Smooth muscle cell (in vitro differentiated cells): Measurements from ENCODE around the gene RMI2. TPM values are rescaled to one million over a fixed set of nuclear protein-coding genes. Genes with fewer than 3 reads are reported as not detected.

Experiments
- DNase-seq: peaks from one replicate; lab custom pipeline; 2025; ENCODE audit not compliant: unreplicated experiment; lab: John Stamatoyannopoulos, UW
- H2AFZ ChIP-seq: fragments of 200-600 bp; sonication (generic); 2 replicates; pipeline ENCODE4 v1.6.0; 2016; ENCODE audit warnings: antibody characterized with exemption, low read depth, mild to moderate bottlenecking
- H3F3A ChIP-seq: fragments of 200-600 bp; sonication (generic); 2 replicates; pipeline ENCODE4 v1.6.0; 2017; ENCODE audit warnings: antibody characterized with exemption, low read depth
- H3K27ac ChIP-seq: fragments of 200-600 bp; sonication (generic); 2 replicates; pipeline ENCODE4 v1.5.1; 2016; ENCODE audit warnings: low read depth, mild to moderate bottlenecking
- H3K27me3 ChIP-seq: fragments of 200-600 bp; sonication (generic); 2 replicates; pipeline ENCODE4 v1.6.1; 2016; ENCODE audit warnings: low read depth, mild to moderate bottlenecking
- H3K36me3 ChIP-seq: fragments of 200-600 bp; sonication (generic); 2 replicates; pipeline ENCODE4 v1.5.1; 2016; ENCODE audit warnings: low read depth
- H3K4me1 ChIP-seq: fragments of 200-600 bp; sonication (generic); 2 replicates; pipeline ENCODE4 v1.5.1; 2016; ENCODE audit warnings: low read depth
- H3K4me2 ChIP-seq: fragments of 200-600 bp; sonication (generic); 2 replicates; pipeline ENCODE4 v1.6.0; 2016; ENCODE audit warnings: mild to moderate bottlenecking
- H3K4me3 ChIP-seq: fragments of 200-600 bp; sonication (generic); 2 replicates; pipeline ENCODE4 v1.5.1; 2016; ENCODE audit warnings: mild to moderate bottlenecking
- H3K79me2 ChIP-seq: fragments of 200-600 bp; sonication (generic); 2 replicates; pipeline ENCODE4 v1.6.0; 2016; ENCODE audit warnings: low read depth, mild to moderate bottlenecking
- H3K9ac ChIP-seq: fragments of 200-600 bp; sonication (generic); 2 replicates; pipeline ENCODE4 v1.6.0; 2016; ENCODE audit warnings: low read depth
- H3K9me3 ChIP-seq: fragments of 200-600 bp; sonication (generic); replicated peaks from 2 replicates; pipeline ENCODE4 v1.5.1; 2016; ENCODE audit warnings: low read depth
- H4K20me1 ChIP-seq: fragments of 200-600 bp; sonication (generic); 2 replicates; pipeline ENCODE4 v1.6.0; 2016; ENCODE audit warnings: low read depth
- WGBS: methylation state at CpG from one replicate; pipeline ENCODE4 v1.1.7; 2016; ENCODE audit warnings: low lambda C conversion rate; 5-methylcytosine and 5-hydroxymethylcytosine counted together
- polyA plus RNA-seq: library from polyadenylated mRNA; unstranded; fragments of >200 nt; fragmentation: Nextera tagmentation; extraction: Ambion mirVana; gene quantifications from 2 replicates; pipeline ENCODE4 v1.2.1, GENCODE V29; 2016
- total RNA-seq: library from RNA; depleted of rRNA; stranded (reverse); fragments of >200 nt; gene quantifications from 2 replicates; pipeline ENCODE4 v1.2.3, GENCODE V29; 2014
- TF ChIP-seq, protein P1 (sequence below): fragments of 200-600 bp; sonication (generic); IDR thresholded peaks from 2 replicates; pipeline ENCODE4 v1.5.1; 2017; ENCODE audit warnings: borderline replicate concordance, mild to moderate bottlenecking, antibody characterized with exemption; ENCODE audit not compliant: insufficient read depth, poor library complexity, severe bottlenecking

The RMI2 gene
- total and polyA plus RNA-seq, 2 experiments from 2014 or later: 6.1 to 11.3 TPM

DNA sequence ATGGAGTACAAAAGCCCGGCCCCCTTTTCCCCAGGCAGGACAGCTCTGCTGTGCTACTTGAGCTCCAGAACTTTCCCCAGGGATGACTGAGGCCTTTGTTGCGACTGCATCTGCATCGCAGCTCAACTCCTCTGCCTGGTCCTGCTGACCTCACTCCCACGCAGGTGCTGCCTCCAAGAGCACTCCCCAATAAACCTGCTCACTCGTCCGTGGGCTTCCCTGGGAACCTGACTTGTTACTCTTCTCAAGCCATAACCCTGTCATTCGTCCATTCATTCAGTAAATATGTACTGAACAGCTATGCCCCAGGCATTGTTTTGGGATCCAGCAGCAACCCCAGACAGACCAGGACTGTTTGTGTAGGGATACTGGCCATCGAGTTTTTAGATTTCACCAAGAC, 11.6 kb upstream of the RMI2 start:
- Histone ChIP-seq H3K4me3 (no peak overlapping the region), H3K27ac (no peak overlapping the region), H2AFZ (no peak overlapping the region), H3K9me3 (no peaks in the 10 kb centered on the region), H3F3A (peaks cover 12% of the 10 kb centered on the region), H3K4me1 (peaks cover 9% of the 10 kb centered on the region), H3K36me3 (no peaks in the 10 kb centered on the region), H3K27me3 (no peaks in the 10 kb centered on the region), H4K20me1 (no peaks in the 10 kb centered on the region), H3K9ac (no peak overlapping the region), H3K4me2 (no peak overlapping the region), H3K79me2 (no peaks in the 10 kb centered on the region)
- DNase-seq: no peak
- 63% methylated on average over 8 of the region's 8 CpGs for WGBS
- TF ChIP-seq, protein P1, sequence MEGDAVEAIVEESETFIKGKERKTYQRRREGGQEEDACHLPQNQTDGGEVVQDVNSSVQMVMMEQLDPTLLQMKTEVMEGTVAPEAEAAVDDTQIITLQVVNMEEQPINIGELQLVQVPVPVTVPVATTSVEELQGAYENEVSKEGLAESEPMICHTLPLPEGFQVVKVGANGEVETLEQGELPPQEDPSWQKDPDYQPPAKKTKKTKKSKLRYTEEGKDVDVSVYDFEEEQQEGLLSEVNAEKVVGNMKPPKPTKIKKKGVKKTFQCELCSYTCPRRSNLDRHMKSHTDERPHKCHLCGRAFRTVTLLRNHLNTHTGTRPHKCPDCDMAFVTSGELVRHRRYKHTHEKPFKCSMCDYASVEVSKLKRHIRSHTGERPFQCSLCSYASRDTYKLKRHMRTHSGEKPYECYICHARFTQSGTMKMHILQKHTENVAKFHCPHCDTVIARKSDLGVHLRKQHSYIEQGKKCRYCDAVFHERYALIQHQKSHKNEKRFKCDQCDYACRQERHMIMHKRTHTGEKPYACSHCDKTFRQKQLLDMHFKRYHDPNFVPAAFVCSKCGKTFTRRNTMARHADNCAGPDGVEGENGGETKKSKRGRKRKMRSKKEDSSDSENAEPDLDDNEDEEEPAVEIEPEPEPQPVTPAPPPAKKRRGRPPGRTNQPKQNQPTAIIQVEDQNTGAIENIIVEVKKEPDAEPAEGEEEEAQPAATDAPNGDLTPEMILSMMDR: no peak

GRCh38 chr16:11334831-11335404, 10.3 kb upstream of the RMI2 start:
- no peak overlapping the region for H3K4me2 ChIP-seq
- no peaks in the 10 kb centered on the region for H3K79me2 ChIP-seq
- TF ChIP-seq, protein P1: no peak

DNA sequence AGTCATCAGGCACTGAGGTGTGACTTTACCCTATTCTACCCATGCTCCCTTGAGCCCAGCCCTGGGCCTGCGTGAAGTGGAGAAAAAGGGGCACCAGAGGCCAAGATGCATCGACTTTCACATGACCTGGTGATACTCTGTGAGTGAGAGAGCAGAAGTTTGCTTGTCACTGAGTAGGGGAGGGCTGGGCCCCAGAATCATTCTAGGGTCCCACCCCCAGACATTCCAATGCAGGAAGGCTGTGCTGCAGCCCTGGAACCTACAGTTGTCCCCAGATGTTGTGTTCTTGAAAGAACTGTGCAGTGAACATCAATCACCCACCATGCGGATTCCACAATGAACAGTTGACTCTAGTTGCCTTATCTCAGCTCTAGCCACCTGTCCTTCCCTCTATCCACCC, 6.2 kb upstream of the RMI2 start:
- H3K4me2 ChIP-seq: no peak overlapping the region
- no peaks in the 10 kb centered on the region for H3F3A ChIP-seq
- no peaks in the 10 kb centered on the region for H4K20me1 ChIP-seq
- H3K4me3 ChIP-seq: no peak overlapping the region
- no peak overlapping the region for H2AFZ ChIP-seq
- no peak overlapping the region for H3K9ac ChIP-seq
- no peak overlapping the region for H3K27ac ChIP-seq
- H3K27me3 ChIP-seq: no peaks in the 10 kb centered on the region
- WGBS: 88% methylated on average over 3 of the region's 3 CpGs
- no peaks in the 10 kb centered on the region for H3K4me1 ChIP-seq
- DNase-seq: no peak
- H3K79me2 ChIP-seq: no peaks in the 10 kb centered on the region
- H3K9me3 ChIP-seq: no peaks in the 10 kb centered on the region
- TF ChIP-seq, protein P1: no peak
- H3K36me3 ChIP-seq: no peaks in the 10 kb centered on the region

More at GRCh38 chr16:11334831-11335404, 10.3 kb upstream of the RMI2 start:
- Histone ChIP-seq H3F3A (no peaks in the 10 kb centered on the region), H3K27me3 (no peaks in the 10 kb centered on the region), H3K9me3 (no peaks in the 10 kb centered on the region), H3K27ac (no peak overlapping the region), H3K4me3 (no peak overlapping the region), H3K36me3 (no peaks in the 10 kb centered on the region), H2AFZ (no peak overlapping the region), H4K20me1 (no peaks in the 10 kb centered on the region), H3K9ac (no peak overlapping the region), H3K4me1 (no peaks in the 10 kb centered on the region)
- no peak for DNase-seq
- 99% methylated on average over 6 of the region's 6 CpGs for WGBS

DNA sequence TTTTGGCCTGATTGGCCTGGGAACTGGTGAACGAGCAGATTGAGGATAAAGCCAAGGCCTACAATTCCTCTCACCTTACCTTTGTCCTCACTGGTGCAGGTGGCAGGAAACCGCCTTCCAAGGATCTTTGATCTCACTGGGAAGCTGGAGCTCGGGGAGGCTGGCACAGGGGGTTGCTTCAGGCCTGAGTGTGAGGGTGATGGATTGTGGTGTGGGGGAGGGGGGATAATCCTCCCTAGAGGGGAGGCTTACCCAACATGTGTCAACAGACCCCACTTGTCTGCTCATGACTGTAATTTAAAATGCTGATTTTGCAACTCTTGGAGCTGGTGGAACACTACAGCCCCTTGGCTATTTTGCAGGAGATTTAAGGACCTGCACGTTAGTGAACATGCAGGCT, 4.5 kb upstream of the RMI2 start:
- Histone ChIP-seq H3K4me1 (peaks cover 8% of the 10 kb centered on the region), H4K20me1 (no peaks in the 10 kb centered on the region), H3K4me2 (no peak overlapping the region), H3K79me2 (peaks cover 2% of the 10 kb centered on the region), H3K9ac (no peak overlapping the region), H3K4me3 (no peak overlapping the region), H3K27ac (no peak overlapping the region), H3K36me3 (no peaks in the 10 kb centered on the region), H2AFZ (no peak overlapping the region), H3F3A (no peaks in the 10 kb centered on the region), H3K27me3 (no peaks in the 10 kb centered on the region), H3K9me3 (no peaks in the 10 kb centered on the region)
- no peak for DNase-seq
- TF ChIP-seq, protein P1: no peak
- 69% methylated on average over 4 of the region's 4 CpGs for WGBS
